ENCODE results near the gene B3GALT2.

B3GALT2 gene

GRCh38 chr1:193181985-193182384 is 4.4 kb downstream of the B3GALT2 start:
- no peak for DNase-seq

DNA sequence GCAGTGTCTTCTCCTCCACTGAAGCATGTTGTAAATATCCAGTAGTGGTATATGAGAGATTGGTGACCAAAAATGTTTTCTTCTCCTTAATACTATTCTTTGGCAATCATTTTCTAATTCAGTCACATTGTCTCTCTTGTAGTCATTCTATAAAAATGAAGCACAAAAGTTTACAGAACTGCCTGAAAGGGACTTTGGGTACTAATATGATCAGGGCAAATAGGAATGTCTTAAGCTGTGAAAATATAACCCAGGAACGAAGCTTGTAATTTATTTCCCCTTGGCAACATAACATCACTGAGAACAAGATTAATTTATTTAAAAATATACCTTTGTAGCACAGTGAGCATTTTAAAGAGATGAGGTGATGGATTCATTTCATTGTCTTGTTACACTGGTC is 4.9 kb downstream of the B3GALT2 start:
- no peak for DNase-seq

- DNase-seq, result no peak
These were observed 7.3 kb downstream of the B3GALT2 start for GRCh38 chr1:193179094-193179493.

GRCh38 chr1:193176788-193177187 is 9.6 kb downstream of the B3GALT2 start:
- no peak for DNase-seq

- DNase-seq, result no peak
These were observed 10.3 kb downstream of the B3GALT2 start for GRCh38 chr1:193176113-193176512.

DNA sequence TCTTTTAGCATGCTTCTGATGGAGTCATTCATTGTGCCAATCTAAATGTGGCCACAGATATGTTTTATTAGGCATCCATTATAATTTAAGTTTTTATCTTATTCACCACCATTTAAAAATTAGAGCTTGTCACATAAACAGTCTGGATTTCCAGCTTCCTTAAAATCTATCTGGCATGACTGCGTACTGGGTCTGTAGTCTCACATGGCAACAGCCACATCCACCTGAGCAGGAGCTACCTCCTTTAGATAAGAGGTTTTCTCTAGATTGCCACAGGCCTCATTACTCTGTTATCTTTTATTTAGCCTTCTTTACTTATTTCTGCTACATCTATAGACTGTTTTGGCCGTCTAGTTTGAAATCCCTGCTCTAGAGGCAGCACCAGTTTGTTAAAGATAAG is 29.1 kb downstream of the B3GALT2 start:
- no peak for DNase-seq

GRCh38 chr1:193156822-193157142 is 29.6 kb downstream of the B3GALT2 start:
- no peak for DNase-seq

- DNase-seq, result no peak
These were observed 30.1 kb downstream of the B3GALT2 start for GRCh38 chr1:193156117-193156821.

- DNase-seq, result no peak
These were observed 41.4 kb downstream of the B3GALT2 start for GRCh38 chr1:193144999-193145398.

DNA sequence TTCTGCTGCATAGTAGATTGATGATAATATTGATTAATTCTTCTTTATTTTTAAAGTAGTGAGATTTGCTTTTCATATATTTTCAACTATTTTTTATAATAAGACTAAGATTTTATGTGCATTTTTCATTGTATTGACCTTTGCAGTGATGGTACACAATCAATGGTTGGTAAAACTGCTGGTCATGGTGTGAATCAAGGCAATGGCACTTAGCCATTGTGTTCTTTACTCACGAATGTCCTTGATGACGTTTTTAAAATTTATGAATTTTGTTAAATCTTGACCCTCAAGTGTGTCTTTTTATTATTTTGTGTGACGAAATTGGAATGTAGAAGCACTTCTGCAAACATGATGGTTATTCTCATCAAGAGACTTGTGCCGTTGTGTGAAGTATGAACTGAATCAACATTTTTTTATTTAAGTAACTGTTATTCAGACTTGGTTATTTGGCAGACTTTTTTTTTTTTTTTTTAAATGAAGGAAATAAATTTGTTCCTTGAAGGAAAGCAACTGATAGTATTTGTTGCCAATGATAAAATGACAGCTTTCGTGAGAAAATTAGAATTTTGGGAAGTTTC is 42.0 kb downstream of the B3GALT2 start:
- DNase-seq, result no peak

- DNase-seq, result no peak
These were observed 43.1 kb downstream of the B3GALT2 start for GRCh38 chr1:193143285-193143684.

GRCh38 chr1:193142409-193142808 is 44.0 kb downstream of the B3GALT2 start:
- no peak for DNase-seq

DNA sequence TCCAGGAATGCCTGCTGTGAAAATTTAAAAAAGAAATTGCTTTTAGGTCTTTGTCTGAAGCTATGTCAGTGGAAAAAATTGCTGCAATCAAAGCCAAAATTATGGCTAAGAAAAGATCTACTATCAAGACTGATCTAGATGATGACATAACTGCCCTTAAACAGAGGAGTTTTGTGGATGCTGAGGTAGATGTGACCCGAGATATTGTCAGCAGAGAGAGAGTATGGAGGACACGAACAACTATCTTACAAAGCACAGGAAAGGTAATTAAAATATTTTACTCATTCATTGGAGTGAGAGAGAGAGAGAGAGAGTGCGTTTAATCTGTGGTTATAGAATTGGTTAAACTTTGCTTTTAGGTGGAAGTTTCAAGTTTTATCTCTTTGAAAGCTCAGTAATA is 44.6 kb downstream of the B3GALT2 start:
- DNase-seq, result no peak

DNA sequence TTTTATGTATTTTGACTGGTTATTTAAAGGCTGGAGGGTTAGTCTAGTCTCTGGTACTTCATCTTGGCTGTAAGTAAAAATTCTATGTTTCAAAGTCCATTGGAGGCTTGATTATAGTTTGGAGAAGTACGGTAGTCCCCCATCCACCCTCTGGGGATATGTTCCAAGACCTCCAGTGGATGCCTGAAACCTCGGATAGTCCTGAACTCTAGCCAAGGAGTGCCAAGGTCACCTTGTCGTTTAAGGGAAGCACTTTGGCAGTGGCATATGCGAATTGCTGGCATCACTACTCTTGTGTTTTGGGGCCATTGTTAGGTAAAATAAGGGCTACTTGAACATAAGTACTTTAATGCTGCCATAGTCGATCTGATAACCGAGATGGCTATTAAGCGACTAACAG is 46.2 kb downstream of the B3GALT2 start:
- DNase-seq, result no peak

DNA sequence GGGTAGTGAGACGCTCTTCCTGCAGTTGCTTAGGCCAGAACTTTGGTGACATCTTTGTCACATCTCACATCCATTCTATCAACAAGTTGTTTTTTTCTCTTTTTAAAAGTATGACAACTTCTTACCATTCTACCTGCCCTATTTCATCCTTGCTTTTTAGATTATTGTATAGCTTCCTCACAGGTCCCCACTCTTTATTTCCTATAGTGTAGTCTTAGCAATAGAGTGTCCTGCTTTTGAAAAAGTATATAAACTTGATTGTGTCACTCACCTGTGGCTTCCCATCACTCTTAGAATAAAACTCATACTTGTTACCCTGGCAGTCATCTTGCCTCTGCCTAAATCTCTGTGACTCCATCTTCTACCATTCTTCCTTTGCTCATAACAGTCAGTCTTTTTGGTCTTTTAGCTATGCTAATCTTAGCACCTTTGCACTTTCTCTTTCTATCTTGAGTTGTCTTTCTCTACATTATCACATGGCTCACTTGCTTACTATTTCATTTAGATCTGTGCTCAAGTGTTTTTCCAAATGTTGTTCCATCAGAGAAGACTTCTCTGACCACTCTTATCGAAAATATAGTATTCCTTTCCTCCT is 55.0 kb downstream of the B3GALT2 start:
- no peak for DNase-seq
